BLaER1 (cell line): ENCODE data around the gene ZNF543.
"Not testable (repeated sequence)": the region's sequence is repeated elsewhere in the genome, so short reads cannot be mapped to it uniquely, and the experiment has no call there.

Source experiments
- H3K27ac ChIP-seq: shearing (Covaris generic); formaldehyde crosslinking; 2 replicates; pipeline ENCODE4 v1.8.1; 2022
- H3K27me3 ChIP-seq: shearing (Covaris generic); formaldehyde crosslinking; 2 replicates; pipeline ENCODE4 v1.8.1; 2022
- H3K36me3 ChIP-seq: shearing (Covaris generic); formaldehyde crosslinking; 2 replicates; pipeline ENCODE4 v1.8.1; 2022
- H3K4me1 ChIP-seq: shearing (Covaris generic); formaldehyde crosslinking; 2 replicates; pipeline ENCODE4 v1.8.1; 2022
- H3K4me2 ChIP-seq: shearing (Covaris generic); formaldehyde crosslinking; 2 replicates; pipeline ENCODE4 v1.8.1; 2022
- H3K4me3 ChIP-seq: shearing (Covaris generic); formaldehyde crosslinking; 2 replicates; pipeline ENCODE4 v1.8.1; 2022
- H3K9ac ChIP-seq: shearing (Covaris generic); formaldehyde crosslinking; 2 replicates; pipeline ENCODE4 v1.8.1; 2022
- H3K9me3 ChIP-seq: shearing (Covaris generic); formaldehyde crosslinking; 2 replicates; pipeline ENCODE4 v1.8.1; 2022
- H4K20me1 ChIP-seq: shearing (Covaris generic); formaldehyde crosslinking; 2 replicates; pipeline ENCODE4 v1.8.1; 2022
- Cebpa-rat ChIP-seq: shearing (Covaris generic); IDR thresholded peaks from 2 replicates; pipeline ENCODE4 v1.8.1; 2022

The ZNF543 gene

DNA sequence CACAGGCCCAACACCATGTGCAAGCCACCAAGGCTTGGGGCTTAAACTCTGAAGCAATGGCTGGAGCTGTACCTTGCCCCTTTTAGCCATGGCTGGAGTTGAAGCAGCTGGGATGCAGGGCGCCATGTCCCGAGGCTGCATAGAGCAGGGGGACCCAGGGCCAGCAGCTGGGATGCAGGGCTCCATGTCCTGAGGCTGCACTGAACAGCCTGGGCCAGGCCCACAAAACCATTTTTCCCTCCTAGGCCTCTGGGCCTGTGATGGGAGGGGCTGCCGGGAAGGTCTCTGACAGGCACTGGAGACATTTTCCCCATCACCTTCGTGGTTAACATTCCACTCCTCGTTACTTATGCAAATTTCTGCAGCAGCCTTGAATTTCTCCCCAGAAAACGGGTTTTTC lies 53.9 kb downstream of the ZNF543 start:
- no peak for TF ChIP-seq Cebpa-rat
- peaks cover 65% of the 10 kb centered on the region for H3K9me3 ChIP-seq
- no peaks in the 10 kb centered on the region; the same call in 1 of the 2 replicates for H3K4me1 ChIP-seq
- H4K20me1 ChIP-seq, result no peaks in the 10 kb centered on the region
- H3K27ac ChIP-seq, result no peak overlapping the region
- H3K4me2 ChIP-seq, result no peak overlapping the region
- H3K27me3 ChIP-seq, result no peaks in the 10 kb centered on the region
- no peak overlapping the region for H3K4me3 ChIP-seq
- H3K36me3 ChIP-seq, result peaks cover 79% of the 10 kb centered on the region
- H3K9ac ChIP-seq, result no peak overlapping the region

- not testable (repeated sequence) for H3K4me3 ChIP-seq, H4K20me1 ChIP-seq, H3K27ac ChIP-seq, H3K4me1 ChIP-seq, H3K4me2 ChIP-seq, H3K27me3 ChIP-seq, H3K9ac ChIP-seq
- Histone ChIP-seq H3K9me3 (peaks cover 65% of the 10 kb centered on the region), H3K36me3 (peaks cover 79% of the 10 kb centered on the region)
Observed at GRCh38 chr19:57374647-57375046, 54.4 kb downstream of the ZNF543 start.

DNA sequence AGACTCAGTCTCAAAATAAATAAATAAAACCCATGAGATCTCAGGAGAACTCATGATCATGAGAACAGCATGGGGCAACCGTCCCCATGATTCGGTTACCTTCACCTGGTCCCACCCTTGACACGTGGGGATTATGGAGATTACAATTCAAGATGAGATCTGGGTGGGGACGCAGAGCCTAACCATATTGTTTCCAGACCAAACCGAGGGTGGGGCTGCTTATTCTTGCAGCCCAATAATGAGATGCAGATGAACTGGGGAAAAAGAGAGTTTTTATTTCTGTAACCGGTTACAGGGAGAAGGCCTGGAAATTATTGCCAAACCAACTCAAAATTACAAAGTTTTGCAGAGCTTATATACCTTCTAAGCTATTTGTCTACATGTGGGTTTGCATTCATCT lies 55.9 kb downstream of the ZNF543 start:
- Histone ChIP-seq H3K27me3 (no peaks in the 10 kb centered on the region), H3K4me3 (no peak overlapping the region), H3K4me2 (no peak overlapping the region), H3K9me3 (peaks cover 65% of the 10 kb centered on the region), H3K36me3 (peaks cover 74% of the 10 kb centered on the region), H3K9ac (no peak overlapping the region), H3K4me1 (no peaks in the 10 kb centered on the region; the same call in 1 of the 2 replicates), H4K20me1 (no peaks in the 10 kb centered on the region), H3K27ac (no peak overlapping the region)
- no peak for TF ChIP-seq Cebpa-rat

DNA sequence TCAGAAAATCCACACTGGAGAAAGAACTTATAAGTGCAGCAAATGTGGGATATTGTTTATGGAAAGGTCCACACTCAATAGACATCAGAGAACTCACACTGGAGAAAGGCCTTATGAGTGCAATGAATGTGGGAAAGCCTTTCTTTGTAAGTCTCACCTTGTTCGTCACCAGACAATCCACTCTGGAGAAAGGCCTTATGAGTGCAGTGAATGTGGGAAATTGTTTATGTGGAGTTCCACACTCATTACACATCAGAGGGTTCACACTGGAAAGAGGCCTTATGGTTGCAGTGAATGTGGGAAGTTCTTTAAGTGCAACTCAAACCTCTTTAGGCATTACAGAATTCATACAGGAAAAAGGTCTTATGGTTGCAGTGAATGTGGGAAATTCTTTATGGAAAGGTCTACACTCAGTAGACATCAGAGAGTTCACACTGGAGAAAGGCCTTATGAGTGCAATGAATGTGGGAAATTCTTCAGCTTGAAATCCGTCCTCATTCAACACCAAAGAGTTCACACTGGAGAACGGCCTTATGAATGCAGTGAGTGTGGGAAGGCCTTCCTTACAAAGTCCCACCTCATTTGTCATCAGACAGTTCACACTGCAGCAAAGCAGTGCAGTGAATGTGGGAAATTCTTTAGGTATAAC lies 57.4 kb downstream of the ZNF543 start:
- Histone ChIP-seq H3K36me3 (peaks cover 59% of the 10 kb centered on the region), H3K4me1 (no peaks in the 10 kb centered on the region; the same call in 1 of the 2 replicates), H4K20me1 (no peaks in the 10 kb centered on the region), H3K27me3 (no peaks in the 10 kb centered on the region), H3K9me3 (peaks cover 62% of the 10 kb centered on the region), H3K4me3 (peak overlapping the region; percentile 18; the same call in 1 of the 2 replicates), H3K27ac (no peak overlapping the region), H3K9ac (no peak overlapping the region), H3K4me2 (no peak overlapping the region)
- TF ChIP-seq Cebpa-rat, result no peak
